HepG2 (cell line): ENCODE data around the gene AGAP1. TPM values are rescaled to one million over a fixed set of nuclear protein-coding genes. Genes with fewer than 3 reads are reported as not detected.
"Not testable (repeated sequence)": the region's sequence is repeated elsewhere in the genome, so short reads cannot be mapped to it uniquely, and the experiment has no call there.

ENCODE experiments used
- ATAC-seq: fragments of 200-7000 bp; cut with Tn5 transposase; 3 replicates; pipeline ENCODE4 v1.9.1; 2020; ENCODE audit warnings: mild to moderate bottlenecking, moderate library complexity
- BruUV-seq: library from RNA; stranded (reverse); fragments of 400-500 nt; replicated peaks from 2 replicates; lab custom pipeline; 2021; lab: Mats Ljungman, UMichigan
- CTCF ChIA-PET: fragments of 300-600 bp; formaldehyde crosslinking; extraction: SDS; loops from one replicate; lab custom pipeline; 2021; ENCODE audit warnings: low total read pairs, inconsistent platforms, low intra/inter-chr PET ratio; lab: Yijun Ruan, JAX
- POLR2A ChIA-PET: fragments of 350-600 bp; sonication (Branson Sonifier 250); formaldehyde crosslinking; loops from one replicate; lab custom pipeline; 2020; ENCODE audit warnings: antibody characterized with exemption, inconsistent platforms; lab: Yijun Ruan, JAX
- DNase-seq: peaks from one replicate; pipeline ENCODE4 v3.0.0-alpha.2; 2015; ENCODE audit warnings: low spot score
- FAIRE-seq: peaks from 3 replicates; lab custom pipeline; 2011; peaks lifted over from hg19 to GRCh38; lab: Jason Lieb, UNC
- H2AFZ ChIP-seq: one replicate; pipeline ENCODE4 v1.6.1; 2011; ENCODE audit warnings: low read length, inconsistent platforms
- H3K27ac ChIP-seq: fragments of 300-600 bp; 3 replicates; pipeline ENCODE4 v1.8.0; 2011; ENCODE audit warnings: mixed run types, mild to moderate bottlenecking, mixed read lengths, low read length, inconsistent platforms; ENCODE audit not compliant: insufficient read depth; ENCODE audit errors: extremely low read length
- H3K27me3 ChIP-seq, 2 experiments: fragments of 200-600 bp in 1 of 2; 2 replicates in 1 of 2; 3 replicates in 1 of 2; pipeline versions ENCODE4 v1.6.0 to v1.8.0; 2011; ENCODE audit warnings: low read length in 2 of 2, mild to moderate bottlenecking in 2 of 2, moderate library complexity in 2 of 2, inconsistent platforms in 1 of 2; ENCODE audit not compliant: insufficient read depth in 2 of 2, control insufficient read depth in 1 of 2
- H3K36me3 ChIP-seq, 2 experiments: fragments of 200-600 bp in 1 of 2; replicated peaks in 1 of 2; 2 replicates in 1 of 2; 3 replicates in 1 of 2; pipeline versions ENCODE4 v1.5.1 to v1.8.0; 2011; ENCODE audit warnings: low read length in 2 of 2, inconsistent platforms in 1 of 2; ENCODE audit not compliant: insufficient read depth in 2 of 2, control insufficient read depth in 1 of 2
- H3K4me1 ChIP-seq: 2 replicates; pipeline ENCODE4 v1.5.1; 2012; ENCODE audit warnings: low read length, inconsistent platforms; ENCODE audit not compliant: insufficient read depth
- H3K4me2 ChIP-seq: 2 replicates; pipeline ENCODE4 v1.6.0; 2011; ENCODE audit warnings: low read depth, low read length, inconsistent platforms
- H3K4me3 ChIP-seq, 3 experiments: fragments of 200-600 bp in 1 of 3; sonication (generic), shearing (Covaris generic) in 1 of 3; replicated peaks in 1 of 3; 2 replicates each; pipeline ENCODE4 v1.5.1; 2011 to 2016; ENCODE audit warnings: low read length in 3 of 3, inconsistent platforms in 2 of 3, low read depth in 2 of 3, mild to moderate bottlenecking in 2 of 3, control low read depth in 1 of 3, mixed read lengths in 1 of 3; ENCODE audit not compliant: insufficient read depth in 1 of 3
- H3K79me2 ChIP-seq: one replicate; pipeline ENCODE4 v1.6.1; 2011; ENCODE audit warnings: low read length, inconsistent platforms; ENCODE audit not compliant: insufficient read depth
- H3K9ac ChIP-seq: 2 replicates; pipeline ENCODE4 v1.6.0; 2011; ENCODE audit warnings: mild to moderate bottlenecking, low read depth, low read length, inconsistent platforms; ENCODE audit not compliant: insufficient read depth
- H3K9me3 ChIP-seq: 2 replicates; pipeline ENCODE4 v1.5.1; 2012; ENCODE audit warnings: mild to moderate bottlenecking, low read length
- H4K20me1 ChIP-seq: 2 replicates; pipeline ENCODE4 v1.6.0; 2011; ENCODE audit warnings: inconsistent platforms, mild to moderate bottlenecking, low read length, moderate library complexity; ENCODE audit not compliant: insufficient read depth
- NCOA5 ChIP-seq: sonication (generic); formaldehyde crosslinking; IDR thresholded peaks from 2 replicates; pipeline ENCODE4 v1.4.0; 2020; ENCODE audit warnings: missing genetic modification reagents
- SSRP1 ChIP-seq: IDR thresholded peaks from 2 replicates; pipeline ENCODE4 v1.6.1; 2016; ENCODE audit warnings: control low read depth
- ZNF121 ChIP-seq: sonication (generic); formaldehyde crosslinking; IDR thresholded peaks from 2 replicates; pipeline ENCODE4 v1.5.0; 2020; ENCODE audit warnings: mild to moderate bottlenecking, missing genetic modification reagents
- ZNF205 ChIP-seq: IDR thresholded peaks from 2 replicates; pipeline ENCODE4 v1.6.1; 2018; ENCODE audit warnings: missing biosample characterization, missing genetic modification reagents
- ZNF337 ChIP-seq: sonication (generic); formaldehyde crosslinking; IDR thresholded peaks from 2 replicates; pipeline ENCODE4 v1.5.1; 2020; ENCODE audit warnings: missing genetic modification reagents, low read depth, mild to moderate bottlenecking, borderline replicate concordance
- ZNF564 ChIP-seq: sonication (generic); formaldehyde crosslinking; IDR thresholded peaks from 2 replicates; pipeline ENCODE4 v1.8.1; 2023; ENCODE audit warnings: mild to moderate bottlenecking, missing genetic modification reagents
- WGBS: methylation state at CpG from one replicate; pipeline ENCODE4 v1.1.6; 2017; ENCODE audit warnings: low lambda C conversion rate; 5-methylcytosine and 5-hydroxymethylcytosine counted together
- in situ Hi-C: cut with HindIII; loops from 2 replicates; pipeline ENCODE4 v1.10.0; 2017; ENCODE audit warnings: low pct_unique_long_range_greater_than_20kb; ENCODE audit not compliant: extremely low pct_ligation_motif_present
- intact Hi-C: fragments of 100-400 bp; cut with micrococcal nuclease; formaldehyde crosslinking; loops from one replicate; pipeline ENCODE4 v1.10.0; 2022; ENCODE audit not compliant: unreplicated experiment
- polyA plus RNA-seq, 8 experiments: library from polyadenylated mRNA; depleted of rRNA in 3 of 8; stranded (reverse) in 7 of 8; unstranded in 1 of 8; fragments of >200 nt; fragmentation: Illumina TruSeq in 4 of 8; extraction: Trizol in 4 of 8; gene quantifications; 2 replicates each; pipeline versions ENCODE4 v1.2.1 to v1.2.3, GENCODE V29; 2011 to 2016; ENCODE audit warnings: low read depth in 4 of 8, missing spikeins in 1 of 8, mixed read lengths in 1 of 8; ENCODE audit not compliant: insufficient read depth in 1 of 8
- total RNA-seq, 5 experiments: library from RNA; depleted of rRNA; stranded (reverse); fragments of >200 nt; fragmentation: Illumina TruSeq; extraction: Trizol; gene quantifications; 2 replicates each; pipeline ENCODE4 v1.2.3, GENCODE V29; 2016; ENCODE audit warnings: low read depth in 1 of 5
- TF ChIP-seq, protein P1 (sequence below): sonication (generic); formaldehyde crosslinking; IDR thresholded peaks from 2 replicates; pipeline ENCODE4 v1.9.0; 2021; ENCODE audit warnings: missing genetic modification reagents, borderline replicate concordance
- TF ChIP-seq, protein P2 (sequence below): sonication (generic); formaldehyde crosslinking; IDR thresholded peaks from 2 replicates; pipeline ENCODE4 v1.4.0; 2020; ENCODE audit warnings: missing genetic modification reagents
- TF ChIP-seq, protein P3 (sequence below): IDR thresholded peaks from 2 replicates; pipeline ENCODE4 v1.6.1; 2016; ENCODE audit warnings: mild to moderate bottlenecking
- TF ChIP-seq, protein P4 (sequence below): sonication (generic); formaldehyde crosslinking; IDR thresholded peaks from 2 replicates; pipeline ENCODE4 v1.5.0; 2020; ENCODE audit warnings: mild to moderate bottlenecking, missing genetic modification reagents

AGAP1 gene
- total and polyA plus RNA-seq, 2 of the 13 experiments (the other 11 are each of a cell fraction or from before 2014, with no cell fraction given) = 21.2 to 32.7 TPM

DNA sequence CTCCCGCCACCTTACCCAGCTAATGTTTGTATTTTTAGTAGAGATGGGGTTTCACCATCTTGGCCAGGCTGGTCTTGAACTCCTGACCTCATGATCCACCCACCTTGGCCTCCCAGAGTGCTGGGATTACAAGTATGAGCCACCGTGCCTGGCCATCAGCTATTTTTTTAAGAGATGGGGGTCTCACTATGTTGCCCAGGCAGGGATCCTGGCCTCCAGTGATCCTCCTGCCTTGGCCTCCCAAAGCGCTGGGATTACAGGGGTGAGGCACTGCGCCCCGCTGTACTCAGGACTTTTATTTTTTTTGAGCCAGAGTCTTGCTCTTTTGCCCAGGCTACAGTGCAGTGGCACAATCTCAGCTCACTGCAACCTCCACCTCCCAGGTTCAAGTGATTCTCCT lies 569.0 kb downstream of the AGAP1 start:
- FAIRE-seq, intact Hi-C loops: not testable (repeated sequence)

DNA sequence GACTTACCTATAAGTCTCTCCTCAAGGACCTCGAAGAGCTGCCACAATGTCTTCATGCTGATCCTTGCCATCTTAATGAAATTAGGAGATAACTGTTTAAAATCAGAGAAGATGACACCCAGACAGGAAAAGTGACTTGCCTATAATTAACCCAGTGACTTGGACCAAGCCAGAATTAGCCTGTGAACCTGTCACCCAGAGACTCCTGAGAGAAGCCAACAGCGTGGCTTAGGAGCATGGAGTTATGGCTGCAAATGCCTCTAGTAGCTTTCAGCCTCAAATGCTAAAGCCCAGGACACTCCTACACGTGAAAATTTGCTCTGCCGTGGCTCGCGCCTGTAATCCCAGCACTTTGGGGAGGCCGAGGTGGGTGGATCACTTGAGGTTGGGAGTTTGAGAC lies 570.2 kb downstream of the AGAP1 start:
- DNase-seq = no peak
- 92% methylated on average over 7 of the region's 7 CpGs for WGBS
- H4K20me1 ChIP-seq = no peaks in the 10 kb centered on the region
- intact Hi-C loops (no loop called here), in situ Hi-C loops (no loop called here)
- H3K9me3 ChIP-seq = no peaks in the 10 kb centered on the region
- peaks cover 1 to 4% of the 10 kb centered on the region in 2 experiments; a peak in 3 of 5 replicates for H3K36me3 ChIP-seq
- no peak overlapping the region for H2AFZ ChIP-seq
- no peaks in the 10 kb centered on the region for H3K4me1 ChIP-seq
- H3K9ac ChIP-seq = no peak overlapping the region
- CTCF ChIA-PET = no interaction called here
- H3K4me2 ChIP-seq = no peak overlapping the region
- no peak overlapping the region for H3K27ac ChIP-seq
- no peak for ATAC-seq
- H3K4me3 ChIP-seq = no peak overlapping the region
- BruUV-seq = no TSS peak
- H3K27me3 ChIP-seq = no peaks in the 10 kb centered on the region
- POLR2A ChIA-PET = no interaction called here
- no peak for FAIRE-seq
- H3K79me2 ChIP-seq = no peaks in the 10 kb centered on the region
- TF ChIP-seq ZNF564 (CRISPR knock-in tag) = no peak
- TF ChIP-seq, protein P1, sequence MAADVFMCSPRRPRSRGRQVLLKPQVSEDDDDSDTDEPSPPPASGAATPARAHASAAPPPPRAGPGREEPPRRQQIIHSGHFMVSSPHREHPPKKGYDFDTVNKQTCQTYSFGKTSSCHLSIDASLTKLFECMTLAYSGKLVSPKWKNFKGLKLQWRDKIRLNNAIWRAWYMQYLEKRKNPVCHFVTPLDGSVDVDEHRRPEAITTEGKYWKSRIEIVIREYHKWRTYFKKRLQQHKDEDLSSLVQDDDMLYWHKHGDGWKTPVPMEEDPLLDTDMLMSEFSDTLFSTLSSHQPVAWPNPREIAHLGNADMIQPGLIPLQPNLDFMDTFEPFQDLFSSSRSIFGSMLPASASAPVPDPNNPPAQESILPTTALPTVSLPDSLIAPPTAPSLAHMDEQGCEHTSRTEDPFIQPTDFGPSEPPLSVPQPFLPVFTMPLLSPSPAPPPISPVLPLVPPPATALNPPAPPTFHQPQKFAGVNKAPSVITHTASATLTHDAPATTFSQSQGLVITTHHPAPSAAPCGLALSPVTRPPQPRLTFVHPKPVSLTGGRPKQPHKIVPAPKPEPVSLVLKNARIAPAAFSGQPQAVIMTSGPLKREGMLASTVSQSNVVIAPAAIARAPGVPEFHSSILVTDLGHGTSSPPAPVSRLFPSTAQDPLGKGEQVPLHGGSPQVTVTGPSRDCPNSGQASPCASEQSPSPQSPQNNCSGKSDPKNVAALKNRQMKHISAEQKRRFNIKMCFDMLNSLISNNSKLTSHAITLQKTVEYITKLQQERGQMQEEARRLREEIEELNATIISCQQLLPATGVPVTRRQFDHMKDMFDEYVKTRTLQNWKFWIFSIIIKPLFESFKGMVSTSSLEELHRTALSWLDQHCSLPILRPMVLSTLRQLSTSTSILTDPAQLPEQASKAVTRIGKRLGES (CRISPR knock-in tag) = no peak
- TF ChIP-seq, protein P2, sequence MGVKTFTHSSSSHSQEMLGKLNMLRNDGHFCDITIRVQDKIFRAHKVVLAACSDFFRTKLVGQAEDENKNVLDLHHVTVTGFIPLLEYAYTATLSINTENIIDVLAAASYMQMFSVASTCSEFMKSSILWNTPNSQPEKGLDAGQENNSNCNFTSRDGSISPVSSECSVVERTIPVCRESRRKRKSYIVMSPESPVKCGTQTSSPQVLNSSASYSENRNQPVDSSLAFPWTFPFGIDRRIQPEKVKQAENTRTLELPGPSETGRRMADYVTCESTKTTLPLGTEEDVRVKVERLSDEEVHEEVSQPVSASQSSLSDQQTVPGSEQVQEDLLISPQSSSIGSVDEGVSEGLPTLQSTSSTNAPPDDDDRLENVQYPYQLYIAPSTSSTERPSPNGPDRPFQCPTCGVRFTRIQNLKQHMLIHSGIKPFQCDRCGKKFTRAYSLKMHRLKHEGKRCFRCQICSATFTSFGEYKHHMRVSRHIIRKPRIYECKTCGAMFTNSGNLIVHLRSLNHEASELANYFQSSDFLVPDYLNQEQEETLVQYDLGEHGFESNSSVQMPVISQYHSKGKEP (CRISPR knock-in tag) = no peak
- TF ChIP-seq ZNF337 = no peak
- TF ChIP-seq NCOA5 (CRISPR knock-in tag) = no peak
- no peak for TF ChIP-seq ZNF205 (CRISPR knock-in tag)
- TF ChIP-seq, protein P3, sequence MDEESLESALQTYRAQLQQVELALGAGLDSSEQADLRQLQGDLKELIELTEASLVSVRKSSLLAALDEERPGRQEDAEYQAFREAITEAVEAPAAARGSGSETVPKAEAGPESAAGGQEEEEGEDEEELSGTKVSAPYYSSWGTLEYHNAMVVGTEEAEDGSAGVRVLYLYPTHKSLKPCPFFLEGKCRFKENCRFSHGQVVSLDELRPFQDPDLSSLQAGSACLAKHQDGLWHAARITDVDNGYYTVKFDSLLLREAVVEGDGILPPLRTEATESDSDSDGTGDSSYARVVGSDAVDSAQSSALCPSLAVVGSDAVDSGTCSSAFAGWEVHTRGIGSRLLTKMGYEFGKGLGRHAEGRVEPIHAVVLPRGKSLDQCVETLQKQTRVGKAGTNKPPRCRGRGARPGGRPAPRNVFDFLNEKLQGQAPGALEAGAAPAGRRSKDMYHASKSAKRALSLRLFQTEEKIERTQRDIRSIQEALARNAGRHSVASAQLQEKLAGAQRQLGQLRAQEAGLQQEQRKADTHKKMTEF (CRISPR knock-in tag) = no peak
- TF ChIP-seq SSRP1 (CRISPR knock-in tag) = no peak

More for the DNA sequence above, 569.0 kb downstream of the AGAP1 start:
- H2AFZ ChIP-seq, ATAC-seq, H3K9ac ChIP-seq, POLR2A ChIA-PET, DNase-seq, H3K4me1 ChIP-seq, H4K20me1 ChIP-seq, H3K4me3 ChIP-seq, H3K27me3 ChIP-seq, H3K9me3 ChIP-seq, H3K27ac ChIP-seq, H3K4me2 ChIP-seq, BruUV-seq, in situ Hi-C loops, CTCF ChIA-PET, H3K79me2 ChIP-seq: not testable (repeated sequence)
- H3K36me3 ChIP-seq = peaks cover 1 to 11% of the 10 kb centered on the region in 2 experiments; a peak in 3 of 5 replicates
- TF ChIP-seq, protein P4, sequence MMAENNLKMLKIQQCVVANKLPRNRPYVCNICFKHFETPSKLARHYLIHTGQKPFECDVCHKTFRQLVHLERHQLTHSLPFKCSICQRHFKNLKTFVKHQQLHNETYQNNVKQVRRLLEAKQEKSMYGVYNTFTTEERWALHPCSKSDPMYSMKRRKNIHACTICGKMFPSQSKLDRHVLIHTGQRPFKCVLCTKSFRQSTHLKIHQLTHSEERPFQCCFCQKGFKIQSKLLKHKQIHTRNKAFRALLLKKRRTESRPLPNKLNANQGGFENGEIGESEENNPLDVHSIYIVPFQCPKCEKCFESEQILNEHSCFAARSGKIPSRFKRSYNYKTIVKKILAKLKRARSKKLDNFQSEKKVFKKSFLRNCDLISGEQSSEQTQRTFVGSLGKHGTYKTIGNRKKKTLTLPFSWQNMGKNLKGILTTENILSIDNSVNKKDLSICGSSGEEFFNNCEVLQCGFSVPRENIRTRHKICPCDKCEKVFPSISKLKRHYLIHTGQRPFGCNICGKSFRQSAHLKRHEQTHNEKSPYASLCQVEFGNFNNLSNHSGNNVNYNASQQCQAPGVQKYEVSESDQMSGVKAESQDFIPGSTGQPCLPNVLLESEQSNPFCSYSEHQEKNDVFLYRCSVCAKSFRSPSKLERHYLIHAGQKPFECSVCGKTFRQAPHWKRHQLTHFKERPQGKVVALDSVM (CRISPR knock-in tag) = peak; percentile 24; the same call in 1 of the 2 replicates
- TF ChIP-seq ZNF121 (CRISPR knock-in tag) = peak; percentile 41; the same call in 1 of the 2 replicates
- 98% methylated on average over 5 of the region's 5 CpGs for WGBS
